HG02571 (cell line): ENCODE data around the gene ZNF536.

Source experiments
- ATAC-seq: cut with Tn5 transposase; IDR thresholded peaks from one replicate; pipeline ENCODE4 v1.9.1; 2021; ENCODE audit warnings: mild to moderate bottlenecking, moderate library complexity; ENCODE audit not compliant: unreplicated experiment

Gene ZNF536

DNA sequence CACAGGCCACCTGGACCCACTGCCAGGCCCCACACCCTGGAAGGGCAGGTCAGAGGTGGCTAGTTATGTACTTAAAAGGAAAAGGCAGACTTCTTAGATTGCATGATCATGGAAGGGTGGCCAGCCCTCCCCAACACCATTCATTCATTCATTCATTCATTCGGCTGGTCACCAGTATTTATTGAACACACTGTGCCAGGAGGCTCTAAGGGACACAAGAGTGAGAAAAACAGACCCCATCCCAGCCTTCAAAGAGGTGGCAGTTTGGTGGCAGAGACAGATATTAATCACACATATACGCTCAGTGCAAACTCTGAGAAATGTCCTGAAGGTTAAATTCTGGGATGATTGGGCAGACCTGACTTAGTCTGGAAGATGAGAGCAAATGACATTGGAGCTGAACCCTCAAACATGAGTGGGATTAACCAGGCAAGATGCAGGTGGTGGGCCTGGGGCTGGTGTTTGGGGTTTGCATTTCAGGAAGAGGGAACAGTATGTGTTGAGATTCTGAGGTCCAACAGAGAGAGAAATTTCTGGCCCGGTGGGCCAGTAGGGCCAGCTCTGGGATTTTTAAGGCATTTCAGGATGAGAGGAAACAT lies 147.5 kb downstream of the ZNF536 start:
- no peak for ATAC-seq

- no peak for ATAC-seq
These were observed 148.7 kb downstream of the ZNF536 start for GRCh38 chr19:30520735-30521479.

DNA sequence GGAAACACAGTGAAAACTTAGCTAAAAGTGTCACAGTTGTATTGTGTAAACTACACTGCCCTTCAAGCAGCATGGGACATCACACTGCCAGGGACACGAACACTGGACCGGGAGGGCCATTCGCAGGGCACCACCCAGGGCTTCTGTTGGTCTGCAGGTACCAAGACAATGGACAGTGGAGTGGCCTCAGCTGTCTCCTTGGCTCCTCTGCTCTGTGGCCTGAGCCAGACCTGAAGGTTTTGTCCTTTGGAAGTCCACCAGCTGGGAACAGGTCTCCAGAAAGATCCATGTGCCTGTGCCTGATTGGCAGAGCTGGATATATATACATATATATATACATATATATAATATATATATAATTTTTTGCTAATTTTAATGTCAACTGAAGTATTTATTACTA lies 149.8 kb downstream of the ZNF536 start:
- no peak for ATAC-seq

GRCh38 chr19:30522341-30522740 lies 150.2 kb downstream of the ZNF536 start:
- ATAC-seq = no peak

DNA sequence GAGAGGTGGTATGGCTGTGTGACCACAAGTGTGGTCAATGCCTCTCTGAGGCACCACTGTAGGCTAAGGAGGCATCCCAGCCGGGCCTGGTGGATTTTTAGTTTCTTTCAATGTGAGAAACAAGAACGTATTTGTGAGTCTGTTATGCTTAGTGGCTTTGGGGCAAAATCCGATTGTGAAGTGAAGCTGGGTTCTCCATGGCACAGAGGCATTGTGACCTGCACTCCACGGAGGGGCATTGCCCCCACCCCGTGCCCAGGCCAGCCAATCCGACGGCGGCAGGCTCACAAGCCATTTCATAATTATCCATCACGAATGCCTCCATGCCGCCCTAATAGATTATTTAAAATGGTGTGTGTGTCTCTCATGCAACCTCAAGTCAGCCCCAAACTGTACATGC lies 151.6 kb downstream of the ZNF536 start:
- ATAC-seq = no peak

DNA sequence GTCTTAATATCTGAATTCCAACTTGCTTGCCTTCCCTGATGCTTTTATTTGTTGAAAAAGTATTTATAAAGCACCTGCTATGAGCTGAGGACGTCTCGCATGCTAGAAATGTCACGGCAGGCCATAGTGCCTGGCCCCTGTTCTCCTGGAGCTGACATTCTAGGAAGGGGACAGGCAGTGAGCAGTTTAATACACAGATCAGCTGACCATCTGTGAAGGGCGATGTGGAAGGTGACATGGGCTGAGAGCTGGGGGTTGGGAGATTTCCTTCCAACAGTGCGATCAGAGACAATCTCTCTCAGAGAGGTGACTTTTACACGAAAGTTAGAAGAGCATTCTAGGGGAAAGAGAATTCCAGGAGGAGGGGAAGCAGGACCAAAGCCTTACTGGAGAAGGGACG lies 153.2 kb downstream of the ZNF536 start:
- no peak for ATAC-seq

DNA sequence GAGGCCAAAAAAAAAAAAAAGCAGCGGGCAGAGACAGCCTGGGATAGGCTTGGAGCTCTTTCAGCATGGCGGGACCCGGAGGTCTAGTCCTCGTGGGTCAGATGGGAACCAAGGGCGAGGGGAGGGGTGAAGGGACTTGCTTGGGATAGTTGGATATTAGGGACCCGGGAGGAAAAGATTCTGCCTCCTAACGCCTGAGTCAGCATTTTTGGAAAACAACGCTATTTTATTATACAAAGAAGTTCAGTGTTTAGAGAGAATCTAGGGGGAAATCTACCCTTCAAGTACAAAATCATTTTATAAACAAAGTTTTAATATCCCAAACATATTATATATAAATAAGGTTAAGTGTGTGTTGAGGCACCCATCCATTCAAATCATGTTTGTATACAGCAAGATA lies 156.7 kb downstream of the ZNF536 start:
- ATAC-seq = no peak

DNA sequence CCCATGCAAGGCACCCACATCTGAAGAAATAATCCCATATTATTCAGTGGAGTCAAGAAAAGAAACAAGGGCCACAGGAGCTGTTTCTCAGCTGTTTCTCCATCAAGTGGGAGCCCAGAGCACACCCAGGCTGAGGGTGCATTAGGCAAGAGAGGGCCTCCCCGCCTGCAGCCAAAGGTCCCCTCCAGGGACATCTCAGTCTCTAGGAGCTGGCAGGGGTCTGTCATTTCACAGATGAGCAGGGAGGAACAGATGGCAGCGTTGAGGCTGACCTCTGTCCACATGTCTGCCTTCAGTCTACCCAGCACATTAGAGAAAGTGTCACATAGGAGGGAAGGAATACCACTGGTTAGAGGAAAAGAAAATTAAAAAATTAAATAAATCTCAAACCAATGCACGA lies 157.7 kb downstream of the ZNF536 start:
- no peak for ATAC-seq

DNA sequence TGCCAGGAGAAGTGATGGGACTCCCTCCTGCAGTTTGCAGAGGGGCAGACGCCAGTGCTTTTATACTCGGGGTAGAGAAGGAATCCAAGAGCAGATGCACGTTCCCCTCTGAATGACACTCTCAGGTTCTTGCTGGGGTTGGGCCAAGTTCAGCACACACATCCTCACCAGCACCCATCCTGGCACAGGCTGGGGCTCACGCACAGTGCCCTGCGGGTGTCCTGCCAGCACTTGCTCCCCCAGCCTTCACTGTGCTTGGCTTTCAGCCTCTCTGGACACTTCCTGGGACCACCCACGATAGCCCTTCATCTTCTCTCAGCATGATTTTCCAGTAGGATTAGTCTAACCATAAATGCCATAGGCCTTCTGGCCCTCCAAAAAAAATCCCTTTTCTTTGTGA lies 158.6 kb downstream of the ZNF536 start:
- ATAC-seq = no peak

DNA sequence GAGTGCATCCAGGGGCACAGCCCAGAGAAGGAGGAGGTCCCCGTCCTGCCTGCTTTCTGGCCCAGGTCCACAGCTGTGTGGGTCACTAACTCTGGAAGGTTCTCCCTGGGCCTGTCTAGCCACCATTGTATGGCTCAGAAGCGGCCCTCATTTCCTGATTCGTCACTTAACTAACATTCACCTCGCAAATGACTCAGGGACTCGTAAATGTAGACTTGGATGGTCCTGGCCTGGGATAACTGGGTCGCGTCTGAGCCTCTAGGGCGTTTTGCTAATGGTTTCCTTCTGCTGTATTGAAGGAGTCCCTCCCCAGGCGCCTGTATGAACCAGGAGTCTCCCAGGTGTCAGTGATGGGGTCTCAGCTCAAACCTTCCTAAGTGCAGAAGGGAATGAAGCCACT lies 162.8 kb downstream of the ZNF536 start:
- ATAC-seq = no peak

DNA sequence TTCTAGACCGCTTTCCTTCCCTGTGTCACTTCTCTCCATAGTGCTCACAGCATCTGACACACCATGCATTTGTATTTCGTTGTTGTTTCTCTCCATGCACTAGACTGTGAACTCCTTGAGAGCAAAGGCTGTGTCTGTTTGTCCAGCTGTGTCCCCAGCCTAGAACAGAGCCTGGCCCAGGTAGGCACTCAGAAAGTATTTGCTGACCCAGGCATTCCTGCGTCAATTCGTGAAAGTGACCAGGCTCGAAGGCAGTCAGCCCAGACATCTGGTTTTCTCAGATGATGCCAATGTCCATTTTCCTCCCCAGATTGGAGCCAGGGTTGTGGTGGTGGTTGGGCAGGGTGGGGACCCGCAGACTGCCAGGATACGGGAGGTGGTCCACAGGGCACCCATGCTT lies 164.8 kb downstream of the ZNF536 start:
- ATAC-seq = no peak

- ATAC-seq = no peak
These were observed 167.1 kb downstream of the ZNF536 start for GRCh38 chr19:30539315-30539714.

DNA sequence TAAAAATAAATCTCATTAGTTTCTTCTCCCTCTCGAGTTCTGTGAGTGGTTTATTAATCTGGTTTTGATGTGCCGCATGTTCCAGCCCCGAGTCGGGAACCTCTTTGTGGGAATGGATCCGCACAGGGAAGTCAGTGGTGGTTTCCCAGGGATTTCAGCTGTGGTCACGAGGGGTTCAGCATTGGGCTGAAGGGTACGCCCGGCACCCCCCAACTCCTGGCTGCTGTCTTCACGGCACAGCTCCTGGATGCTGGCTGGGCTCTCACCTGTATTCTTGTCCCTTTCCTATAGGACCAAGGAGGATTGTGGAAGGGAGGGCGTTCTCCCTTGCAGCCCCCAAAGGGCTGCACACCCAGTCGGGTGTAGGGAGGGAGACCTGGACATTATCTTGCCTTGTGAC lies 167.8 kb downstream of the ZNF536 start:
- no peak for ATAC-seq

DNA sequence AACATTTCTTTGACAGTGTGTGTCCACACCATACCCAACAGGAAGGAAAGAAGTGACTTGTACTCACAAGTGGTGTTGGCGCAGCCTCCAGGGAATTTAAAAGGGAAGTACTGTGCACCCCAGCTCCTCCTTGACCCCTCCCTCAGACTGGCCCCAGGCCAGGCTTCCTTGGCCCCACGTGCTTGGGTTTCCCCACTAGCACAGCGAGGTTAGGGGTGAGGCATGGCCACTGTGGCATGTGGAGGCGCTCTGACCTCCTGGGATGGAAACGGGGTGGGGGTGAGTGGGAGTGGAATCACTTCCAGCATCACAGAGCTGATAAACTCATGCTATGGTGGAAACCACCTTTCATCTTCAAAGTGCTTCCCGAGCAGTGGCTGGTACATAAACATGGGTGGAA lies 168.6 kb downstream of the ZNF536 start:
- ATAC-seq = no peak

GRCh38 chr19:30541575-30541974 lies 169.4 kb downstream of the ZNF536 start:
- no peak for ATAC-seq

DNA sequence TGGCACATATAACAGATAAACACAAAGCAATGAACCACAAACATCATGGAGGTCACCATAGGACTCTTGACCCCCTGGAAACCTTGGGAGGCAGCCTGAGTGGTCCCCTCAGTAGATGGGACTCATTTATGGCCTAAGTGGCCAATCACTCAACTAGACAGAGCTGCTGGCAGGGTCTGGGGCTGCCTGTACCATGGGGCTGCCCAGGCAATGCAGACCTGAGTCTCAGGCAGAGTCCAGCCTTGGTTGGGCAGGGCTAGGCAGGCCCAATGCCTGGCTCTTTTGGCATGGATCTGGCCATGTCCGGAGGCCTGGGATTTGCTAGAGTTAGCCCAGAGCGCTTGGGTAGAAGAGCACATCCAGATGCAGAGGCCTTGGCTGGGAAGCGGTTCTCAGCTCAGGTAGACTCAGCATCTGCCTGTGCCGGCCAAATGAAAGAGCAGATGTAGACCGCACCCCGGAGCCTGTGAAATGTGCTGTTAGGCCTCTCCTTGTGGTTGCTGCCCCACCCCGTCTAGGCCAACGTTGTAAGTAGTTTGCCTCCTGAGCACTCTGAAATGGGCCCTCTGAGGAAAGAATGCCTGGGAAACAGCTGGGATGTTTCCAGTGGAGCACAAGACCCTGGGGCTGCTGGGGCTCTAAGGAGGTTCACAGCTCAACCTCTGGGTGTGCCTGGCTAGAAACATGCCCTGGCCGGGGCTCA lies 171.2 kb downstream of the ZNF536 start:
- ATAC-seq = no peak

GRCh38 chr19:30545752-30546151 lies 173.6 kb downstream of the ZNF536 start:
- ATAC-seq = no peak

DNA sequence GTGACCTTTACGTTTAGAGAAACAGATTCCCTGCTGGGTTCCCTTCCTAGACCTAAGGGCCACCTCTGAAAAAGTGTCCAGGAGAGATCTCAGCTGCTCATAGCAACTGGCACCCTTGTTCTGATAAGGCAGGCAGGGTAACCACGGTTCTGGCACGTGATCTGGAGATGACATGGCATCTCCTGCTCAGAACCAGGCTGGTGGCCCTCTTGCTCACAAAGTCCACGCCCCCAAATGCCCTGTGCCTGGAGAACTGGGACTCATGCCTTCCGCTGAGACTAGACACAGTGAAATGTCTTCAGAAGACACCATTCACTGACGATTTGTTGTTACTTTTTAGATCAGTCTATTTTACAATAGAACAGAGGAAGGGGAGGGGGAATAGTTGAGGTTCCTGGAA lies 174.1 kb downstream of the ZNF536 start:
- no peak for ATAC-seq

GRCh38 chr19:30547246-30547645 lies 175.1 kb downstream of the ZNF536 start:
- no peak for ATAC-seq

GRCh38 chr19:30549151-30549550 lies 177.0 kb downstream of the ZNF536 start:
- ATAC-seq = no peak

GRCh38 chr19:30551271-30551670 lies 179.1 kb downstream of the ZNF536 start:
- no peak for ATAC-seq

- ATAC-seq = no peak
These were observed 180.4 kb downstream of the ZNF536 start for GRCh38 chr19:30552593-30552992.
